Fibroblast of peridontal ligament (primary cell): ENCODE results near the gene SLC4A3.

Source experiments
- DNase-seq: peaks from one replicate; pipeline ENCODE4 v3.0.0-alpha.2; 2010; ENCODE audit errors: extremely low read depth

Gene SLC4A3

DNA sequence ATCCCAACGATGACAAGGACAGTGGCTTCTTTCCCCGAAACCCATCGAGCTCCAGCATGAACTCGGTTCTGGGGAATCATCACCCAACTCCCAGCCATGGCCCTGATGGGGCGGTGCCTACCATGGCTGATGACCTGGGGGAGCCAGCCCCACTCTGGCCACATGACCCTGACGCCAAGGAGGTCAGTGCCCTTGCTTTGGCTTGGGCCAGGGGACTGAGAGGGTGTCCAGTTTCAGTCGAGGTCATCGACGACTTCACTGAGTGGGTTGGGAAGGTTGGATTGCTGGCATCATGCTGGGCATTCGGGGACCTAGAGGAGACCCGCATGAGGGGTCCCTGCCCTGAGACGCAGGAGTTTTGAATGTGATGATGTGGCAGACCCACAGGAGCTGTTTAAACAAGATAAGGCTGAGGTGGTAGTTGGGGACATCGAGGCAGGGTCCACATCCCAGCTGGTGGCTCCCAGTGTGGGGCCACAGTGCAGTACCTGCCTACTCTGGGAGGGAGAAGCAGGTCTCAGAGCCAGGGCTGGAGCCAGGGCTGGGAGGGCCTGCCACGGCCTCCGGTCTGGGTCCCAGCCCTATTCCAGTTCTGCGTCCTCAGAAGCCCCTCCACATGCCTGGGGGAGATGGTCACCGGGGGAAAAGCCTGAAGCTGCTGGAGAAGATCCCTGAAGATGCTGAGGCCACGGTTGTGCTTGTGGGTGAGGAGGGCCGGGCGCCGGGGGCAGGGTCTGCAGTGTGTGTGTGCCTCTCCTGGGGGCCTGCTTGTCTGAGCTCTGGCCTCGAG is 6.0 kb downstream of the SLC4A3 start:
- DNase-seq: no peak

DNA sequence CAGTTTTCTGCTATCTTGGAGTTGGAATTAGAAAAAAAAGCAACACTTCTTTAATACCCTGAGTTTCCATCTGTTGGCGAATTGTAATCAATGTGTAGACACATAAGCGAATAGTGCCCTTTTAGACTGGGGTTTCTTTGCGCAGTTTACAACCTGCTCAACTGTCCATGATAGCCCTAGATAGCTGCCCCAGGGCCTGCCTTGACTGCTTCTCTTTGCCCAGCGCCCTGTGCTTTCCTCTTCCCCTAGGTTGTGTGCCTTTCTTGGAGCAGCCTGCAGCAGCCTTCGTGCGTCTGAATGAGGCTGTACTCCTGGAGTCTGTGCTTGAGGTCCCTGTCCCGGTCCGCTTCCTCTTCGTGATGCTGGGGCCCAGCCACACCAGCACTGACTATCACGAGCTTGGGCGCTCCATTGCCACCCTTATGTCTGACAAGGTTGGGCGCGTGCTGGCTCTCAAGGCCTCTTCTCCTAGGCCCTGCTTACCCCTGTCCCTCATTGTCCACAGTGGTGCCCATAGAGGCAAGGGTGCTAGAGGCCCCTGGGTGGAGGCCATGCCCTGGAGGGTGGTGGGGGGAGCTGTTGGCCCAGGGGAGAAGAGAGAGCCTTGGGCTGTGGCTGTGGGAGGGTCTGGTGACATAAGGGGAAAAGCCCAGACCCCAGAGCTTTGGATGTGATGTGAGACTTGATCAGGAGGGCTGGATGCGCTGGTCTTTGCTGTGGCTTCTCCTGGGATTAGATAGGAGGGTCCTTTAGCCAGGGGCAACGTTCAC is 6.9 kb downstream of the SLC4A3 start:
- DNase-seq: no peak

DNA sequence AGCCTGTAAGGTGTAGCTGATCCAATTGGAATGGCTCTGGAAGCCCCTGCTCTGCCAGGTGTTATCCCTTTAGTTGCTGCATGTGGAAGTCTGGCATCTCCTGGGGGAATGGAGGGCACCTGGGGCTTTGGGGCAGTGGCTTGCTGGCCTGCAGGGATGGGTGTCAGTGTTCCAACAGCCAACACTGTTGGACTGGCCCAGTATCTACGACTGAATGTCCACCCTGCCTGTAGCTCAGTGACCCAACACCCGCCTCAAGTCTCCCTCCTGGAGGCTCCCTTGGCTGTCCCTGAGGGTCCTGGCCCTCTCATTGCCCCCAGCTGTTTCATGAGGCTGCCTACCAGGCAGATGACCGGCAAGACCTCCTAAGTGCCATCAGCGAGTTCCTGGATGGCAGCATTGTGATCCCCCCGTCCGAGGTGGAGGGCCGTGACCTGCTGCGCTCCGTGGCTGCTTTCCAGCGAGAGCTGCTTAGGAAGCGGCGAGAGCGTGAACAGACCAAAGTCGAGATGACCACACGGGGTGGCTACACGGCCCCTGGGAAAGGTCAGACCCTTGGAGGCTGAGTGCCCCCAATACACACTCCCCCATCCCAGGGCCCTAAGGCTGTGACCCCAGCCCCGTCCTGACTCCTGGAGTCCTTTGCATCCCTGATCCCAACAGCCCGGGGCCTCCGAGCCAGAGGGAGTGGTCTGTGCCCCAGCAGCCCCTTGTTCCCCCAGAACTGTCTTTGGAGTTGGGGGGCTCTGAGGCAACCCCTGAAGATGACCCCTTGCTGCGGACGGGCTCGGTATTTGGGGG is 7.7 kb downstream of the SLC4A3 start:
- no peak for DNase-seq

DNA sequence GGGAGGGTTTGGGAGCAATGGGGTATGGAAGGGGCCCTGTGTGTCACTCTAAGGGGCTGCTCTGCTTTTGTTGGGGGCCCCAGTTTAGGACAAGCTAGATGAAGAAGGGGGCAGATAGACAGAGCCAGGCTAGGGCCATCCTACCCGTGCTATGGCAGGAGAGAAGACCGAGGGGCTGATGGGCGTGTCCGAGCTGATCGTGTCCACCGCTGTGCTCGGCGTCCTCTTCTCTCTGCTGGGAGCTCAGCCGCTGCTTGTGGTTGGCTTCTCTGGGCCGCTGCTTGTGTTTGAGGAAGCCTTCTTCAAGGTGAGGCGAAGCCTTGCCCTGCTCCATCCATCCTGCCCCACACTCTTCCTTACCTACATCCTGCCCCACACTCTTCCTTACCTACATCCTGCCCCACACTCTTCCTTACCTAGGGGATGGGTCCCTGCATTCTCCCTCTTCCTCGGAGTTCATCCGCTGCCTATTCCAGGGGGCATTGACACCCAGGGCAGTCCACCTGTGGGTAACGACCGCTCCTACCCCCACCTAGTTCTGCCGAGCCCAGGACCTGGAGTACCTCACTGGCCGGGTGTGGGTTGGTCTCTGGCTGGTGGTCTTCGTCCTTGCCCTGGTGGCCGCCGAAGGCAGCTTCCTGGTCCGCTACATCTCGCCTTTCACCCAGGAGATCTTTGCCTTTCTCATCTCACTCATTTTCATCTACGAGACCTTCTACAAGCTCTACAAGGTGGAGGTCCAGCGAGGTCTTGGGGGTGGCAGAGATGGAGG is 8.9 kb downstream of the SLC4A3 start:
- DNase-seq: no peak

DNA sequence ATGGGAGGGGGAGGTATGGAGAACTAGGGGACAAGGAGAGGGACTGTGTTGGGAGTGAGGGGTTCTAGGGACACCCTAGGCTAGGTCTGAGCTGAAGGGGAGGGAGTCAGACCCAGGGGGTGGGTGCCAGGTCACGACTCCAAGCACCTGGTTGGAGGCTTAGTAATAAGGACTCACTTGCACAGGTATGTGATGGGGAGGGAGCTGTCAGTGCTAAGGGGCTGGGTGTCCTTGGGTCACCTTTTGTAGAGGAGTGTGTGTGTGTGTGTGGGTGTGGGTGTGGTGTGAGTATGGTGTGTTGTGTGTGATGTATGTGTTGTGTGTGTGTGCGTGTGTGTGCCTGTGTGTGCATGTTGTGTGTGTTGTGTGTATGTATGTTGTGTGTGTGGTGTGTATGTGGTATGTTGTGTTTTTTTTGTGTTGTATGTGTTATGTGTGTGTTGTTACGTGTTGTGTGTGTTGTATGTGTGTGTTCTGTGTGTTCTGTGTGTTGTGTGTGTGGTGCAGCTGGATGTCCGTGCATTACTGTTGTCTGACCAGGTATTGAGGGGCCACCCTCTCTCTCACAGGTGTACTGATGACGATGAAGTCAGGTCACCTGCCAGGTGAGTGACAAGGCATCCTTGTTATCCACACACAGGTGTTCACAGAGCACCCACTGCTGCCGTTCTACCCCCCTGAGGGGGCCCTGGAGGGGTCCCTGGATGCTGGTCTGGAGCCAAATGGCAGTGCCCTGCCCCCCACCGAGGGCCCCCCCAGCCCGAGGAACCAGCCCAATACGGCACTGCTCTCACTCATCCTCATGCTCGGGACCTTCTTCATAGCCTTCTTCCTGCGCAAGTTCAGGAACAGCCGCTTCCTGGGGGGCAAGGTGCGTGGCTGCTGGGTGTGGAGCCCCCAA is 9.8 kb downstream of the SLC4A3 start:
- DNase-seq: no peak

DNA sequence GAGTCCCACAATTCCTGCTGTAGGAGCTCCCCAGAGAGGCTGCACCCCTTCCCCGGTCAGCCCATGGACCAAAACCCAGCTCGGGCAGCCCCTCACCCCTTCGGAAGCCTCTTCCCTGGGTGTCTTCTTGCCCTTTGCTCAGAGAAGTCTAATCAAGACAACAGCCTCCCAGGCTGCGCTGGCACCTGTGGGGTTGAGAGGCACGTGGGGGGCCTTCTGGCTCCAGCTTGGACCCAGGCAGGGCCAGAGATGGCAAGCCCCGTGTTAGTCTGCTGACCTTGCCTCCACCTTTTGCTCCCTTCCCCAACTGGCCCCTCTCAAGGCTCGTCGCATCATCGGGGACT is 10.4 kb downstream of the SLC4A3 start:
- no peak for DNase-seq

DNA sequence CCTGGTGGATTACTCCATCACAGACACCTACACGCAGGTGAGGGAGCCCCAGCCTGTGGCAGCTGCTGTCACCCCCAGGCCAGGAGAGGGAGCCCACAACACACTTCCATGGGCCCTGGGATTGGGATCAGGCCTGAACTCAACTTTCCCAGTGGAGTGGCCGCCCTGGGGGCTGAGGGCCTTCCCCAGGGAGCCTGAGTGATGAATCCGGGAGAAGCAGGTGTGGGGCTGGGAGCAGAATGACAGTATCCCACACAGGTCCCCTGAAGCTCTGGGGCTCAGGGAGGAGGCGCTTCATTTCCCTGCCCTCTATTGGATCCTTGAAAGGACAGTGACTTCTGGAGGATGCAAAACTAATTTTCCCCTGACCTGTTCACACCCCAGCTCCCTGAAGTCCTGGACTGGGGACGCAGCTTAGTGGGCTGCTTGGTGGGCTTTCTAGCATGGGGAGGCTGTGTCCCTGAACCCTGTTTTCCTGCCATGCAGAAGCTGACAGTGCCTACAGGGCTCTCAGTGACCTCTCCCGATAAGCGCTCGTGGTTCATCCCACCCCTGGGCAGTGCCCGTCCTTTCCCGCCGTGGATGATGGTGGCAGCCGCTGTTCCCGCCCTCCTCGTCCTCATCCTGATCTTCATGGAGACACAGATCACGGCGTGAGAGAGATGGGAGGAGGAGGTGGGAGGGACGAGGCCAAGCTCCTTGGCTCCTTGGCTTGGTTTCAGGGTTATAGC is 11.0 kb downstream of the SLC4A3 start:
- DNase-seq: no peak

DNA sequence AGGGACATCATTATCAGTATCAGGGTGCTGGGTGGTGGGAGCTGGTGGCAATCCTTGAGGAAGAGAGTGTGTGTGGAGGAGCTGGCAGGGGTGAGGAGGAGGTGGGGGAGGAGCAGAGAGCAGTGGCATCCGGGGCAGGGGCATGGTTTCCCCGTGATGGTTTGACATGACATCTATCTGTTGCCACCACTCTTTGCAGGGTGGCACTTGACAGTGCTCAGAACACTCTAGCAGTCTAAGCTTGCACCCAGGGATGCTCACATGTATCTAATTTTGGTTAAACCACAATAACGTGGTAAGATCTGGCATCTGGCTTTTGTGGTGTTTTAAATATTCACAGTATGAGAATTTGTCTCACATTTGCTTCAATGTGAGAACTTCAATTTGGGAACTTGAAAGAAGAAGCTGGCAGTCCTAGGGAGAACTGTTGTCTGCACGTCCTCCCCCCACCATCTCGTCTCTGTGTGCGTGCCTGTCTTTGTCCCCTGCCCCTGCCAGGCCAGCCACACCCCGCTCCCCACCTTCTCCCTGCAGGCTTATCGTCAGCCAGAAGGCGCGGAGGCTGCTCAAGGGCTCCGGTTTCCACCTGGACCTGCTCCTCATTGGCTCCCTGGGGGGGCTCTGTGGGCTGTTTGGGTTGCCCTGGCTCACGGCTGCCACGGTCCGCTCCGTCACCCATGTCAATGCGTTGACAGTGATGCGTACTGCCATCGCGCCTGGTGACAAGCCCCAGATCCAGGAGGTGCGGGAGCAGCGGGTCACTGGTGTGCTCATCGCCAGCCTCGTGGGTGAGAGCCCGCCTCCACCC is 11.7 kb downstream of the SLC4A3 start:
- DNase-seq: peak; percentile 57

DNA sequence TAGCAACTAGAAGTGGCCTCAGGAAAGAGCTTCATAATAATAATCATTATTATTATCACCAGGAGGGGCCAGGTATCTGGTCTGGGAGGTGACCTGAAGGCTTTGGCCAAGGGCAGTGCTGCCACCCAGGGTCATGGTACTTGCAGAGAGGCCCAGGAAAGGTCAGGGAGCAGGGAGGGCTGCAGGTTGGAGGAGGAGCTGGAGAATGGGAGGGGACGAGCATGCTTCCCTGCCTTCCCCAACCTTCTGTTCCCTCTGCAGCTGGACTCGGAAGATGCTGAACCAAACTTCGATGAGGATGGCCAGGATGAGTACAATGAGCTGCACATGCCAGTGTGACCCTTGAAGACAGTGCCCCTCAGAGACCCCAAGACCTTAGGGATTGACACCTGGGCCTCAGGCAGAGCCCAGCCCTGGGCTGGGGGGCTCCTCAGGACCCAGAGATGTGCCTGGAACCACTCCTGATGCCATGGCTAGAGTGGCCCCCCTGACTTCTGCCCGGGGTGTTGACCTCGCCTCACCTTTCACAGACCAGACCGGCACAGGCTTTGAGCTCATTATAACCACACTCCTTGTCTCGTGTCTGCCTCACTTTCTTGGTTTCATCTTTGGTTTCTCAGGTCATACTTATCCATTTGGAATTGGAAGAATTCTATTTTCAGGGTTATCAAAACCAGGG is 14.1 kb downstream of the SLC4A3 start:
- no peak for DNase-seq

DNA sequence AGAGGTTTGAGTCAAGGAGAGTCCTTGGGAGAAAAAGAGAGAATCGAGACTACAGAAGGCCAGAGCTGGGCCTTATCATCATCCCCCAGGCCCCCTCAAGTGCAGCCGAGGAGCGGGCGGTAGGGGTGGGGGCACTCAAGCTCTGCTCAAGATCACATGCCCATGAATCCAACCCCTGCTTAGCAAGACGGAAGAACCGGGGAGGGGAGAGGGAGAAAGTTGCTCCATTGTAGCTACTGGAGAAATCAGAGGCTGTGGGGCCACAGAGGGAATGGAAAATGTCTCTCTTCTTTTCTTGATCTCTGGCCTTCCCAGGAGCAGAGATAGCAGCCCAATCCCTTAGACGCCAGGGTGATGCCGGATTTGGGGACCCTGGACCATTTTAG is 14.6 kb downstream of the SLC4A3 start:
- no peak for DNase-seq

DNA sequence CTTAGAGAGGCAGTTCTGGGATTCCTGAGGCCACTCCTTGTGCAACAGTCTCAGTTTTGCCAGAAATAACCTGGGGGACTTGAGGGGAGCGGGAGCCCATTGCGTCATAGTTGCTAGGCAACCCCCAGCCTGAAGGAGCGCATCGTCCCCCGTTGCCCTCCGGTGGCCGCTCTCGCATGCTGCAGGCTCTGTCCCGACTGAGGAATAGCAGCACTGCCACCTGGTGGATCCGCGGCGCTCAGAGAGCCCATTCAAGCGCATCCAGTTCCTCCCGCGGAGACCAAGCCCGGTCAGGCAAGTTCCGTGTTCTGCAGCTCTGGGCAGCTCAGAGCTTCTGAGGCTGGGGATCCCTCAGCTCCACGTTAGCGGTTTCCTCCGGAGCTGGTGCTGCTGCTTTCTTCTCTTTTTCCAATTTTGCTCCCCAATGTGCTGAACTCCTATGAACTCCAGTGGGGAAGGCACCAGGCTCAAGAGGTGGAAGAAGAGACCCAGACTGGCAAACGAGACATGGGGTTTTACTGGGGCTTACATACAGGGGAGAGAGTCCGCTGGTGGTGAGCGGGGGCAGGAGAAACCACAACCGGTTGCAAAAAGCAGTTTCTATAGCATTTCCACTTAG is 15.1 kb downstream of the SLC4A3 start:
- peak; percentile 94 for DNase-seq

DNA sequence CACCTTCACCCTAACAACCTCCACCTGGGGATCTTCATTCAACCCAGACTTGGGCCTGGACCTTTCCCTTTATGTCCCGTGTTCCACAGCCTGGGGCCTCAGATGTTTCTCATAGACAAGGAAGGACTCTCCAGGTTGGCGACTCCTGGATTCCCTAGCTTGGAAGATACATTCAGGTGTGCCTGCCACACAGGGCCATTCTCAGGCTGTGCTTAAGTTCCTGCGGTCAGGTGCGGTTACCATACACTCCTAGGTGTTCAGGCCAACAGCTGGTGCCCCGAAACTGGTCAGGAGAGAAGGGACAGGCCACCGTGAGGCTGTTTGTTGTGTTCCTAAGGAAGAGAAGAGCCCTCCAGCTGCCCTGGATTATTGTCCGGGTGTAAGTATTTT is 15.6 kb downstream of the SLC4A3 start:
- no peak for DNase-seq

DNA sequence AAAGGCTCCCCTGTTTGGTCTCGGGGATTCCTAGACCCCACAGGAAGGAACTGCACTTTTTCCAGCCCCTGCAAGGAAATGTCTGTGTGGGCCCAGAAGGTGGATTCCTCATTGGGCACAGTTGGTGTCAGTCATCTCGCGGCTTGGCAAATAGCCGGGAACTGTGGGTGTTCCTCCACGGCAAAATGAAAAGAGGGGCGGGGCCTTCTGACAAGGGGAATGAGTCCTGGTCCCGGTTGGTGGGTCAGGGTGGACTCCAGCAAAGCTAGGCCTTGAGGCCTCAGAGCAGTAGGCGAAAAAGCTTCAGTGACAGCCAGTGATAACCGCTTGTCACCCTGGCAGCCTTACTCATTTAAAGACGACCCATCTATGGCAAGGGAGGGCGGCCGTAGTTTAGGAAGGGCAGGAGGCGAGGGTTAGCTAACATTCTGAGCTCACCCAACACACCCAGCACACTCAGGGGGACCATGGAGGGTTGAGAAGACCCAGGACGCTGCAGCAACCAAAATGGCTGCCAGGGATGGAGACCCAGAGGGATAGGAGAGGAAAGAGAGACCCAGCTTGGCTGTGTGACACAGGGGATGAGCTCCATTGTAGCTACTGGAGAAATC is 16.5 kb downstream of the SLC4A3 start:
- DNase-seq: no peak

DNA sequence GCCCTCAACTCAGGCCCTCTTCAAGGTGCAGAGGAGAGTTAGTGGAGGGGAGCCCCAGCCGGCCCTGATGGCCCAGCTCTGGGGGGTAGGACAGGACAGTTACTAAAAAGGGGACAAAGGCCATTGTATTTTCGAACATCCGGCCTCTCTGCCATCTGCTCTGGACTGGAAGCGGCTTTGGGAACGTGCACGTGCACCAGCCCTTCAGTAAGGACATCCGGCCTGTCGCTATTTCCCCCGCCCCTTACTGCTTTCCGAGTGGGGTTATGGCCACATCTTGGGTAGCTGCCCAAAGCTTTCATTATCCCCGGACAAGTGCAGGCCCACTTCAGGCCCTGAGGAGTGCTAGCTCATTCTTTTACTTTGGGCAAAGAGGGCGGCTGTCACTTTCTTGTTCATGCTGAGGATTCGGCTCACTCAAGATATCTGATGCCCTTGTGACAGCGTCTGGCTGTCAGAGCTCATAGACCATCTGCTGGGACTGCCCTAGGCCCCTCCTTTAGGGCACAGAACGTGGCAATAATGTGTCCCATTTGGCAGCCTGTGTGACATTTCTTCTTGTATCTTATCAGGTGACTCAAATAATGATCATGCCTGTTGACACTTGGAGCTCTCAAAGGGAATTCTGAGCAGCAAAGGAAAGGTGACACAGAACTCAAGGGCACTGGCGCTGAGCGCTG is 17.5 kb downstream of the SLC4A3 start:
- DNase-seq: no peak

DNA sequence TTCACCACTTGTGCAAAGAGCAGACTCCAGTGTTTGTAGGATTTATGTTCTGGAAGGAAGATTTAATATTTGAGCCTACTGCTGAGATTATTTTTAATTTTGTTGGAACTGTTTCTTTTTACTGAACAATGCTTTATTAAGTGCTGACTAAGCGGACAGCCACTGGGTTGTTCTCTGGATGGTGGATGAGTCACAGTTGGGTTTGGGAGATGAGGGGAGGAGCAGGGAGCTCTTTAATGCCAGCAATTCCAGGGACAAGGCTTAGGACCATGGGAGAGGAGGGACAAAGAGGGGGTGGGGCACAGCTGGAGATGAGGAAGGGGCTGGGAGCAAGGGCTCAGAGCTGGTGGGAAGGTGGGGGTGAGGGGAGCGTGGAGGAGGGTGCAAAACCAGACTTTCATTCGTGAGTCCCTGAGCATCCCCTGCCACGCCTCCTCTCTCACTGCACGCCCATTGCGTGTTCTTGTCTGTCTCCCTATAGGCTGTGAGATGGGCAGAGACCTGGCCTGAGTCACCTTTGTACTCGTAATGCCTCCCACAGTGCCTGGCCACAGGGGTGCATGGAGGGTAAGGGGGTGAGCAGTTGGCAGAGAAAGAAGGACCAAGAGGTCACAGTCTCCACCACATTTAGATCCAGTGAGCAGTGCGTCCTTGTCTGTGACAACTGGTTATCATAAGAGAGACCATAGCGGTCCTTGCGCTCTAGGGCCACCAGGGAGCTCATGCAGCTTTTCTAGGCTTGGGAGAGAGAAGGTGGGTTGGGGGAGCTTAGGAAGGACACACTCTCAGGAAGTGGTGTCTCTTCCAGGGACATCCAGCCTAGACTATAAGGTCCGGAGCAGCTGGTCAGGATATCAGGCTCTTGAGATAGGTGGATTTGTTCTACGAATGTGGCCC is 18.4 kb downstream of the SLC4A3 start:
- peak; percentile 75 for DNase-seq

DNA sequence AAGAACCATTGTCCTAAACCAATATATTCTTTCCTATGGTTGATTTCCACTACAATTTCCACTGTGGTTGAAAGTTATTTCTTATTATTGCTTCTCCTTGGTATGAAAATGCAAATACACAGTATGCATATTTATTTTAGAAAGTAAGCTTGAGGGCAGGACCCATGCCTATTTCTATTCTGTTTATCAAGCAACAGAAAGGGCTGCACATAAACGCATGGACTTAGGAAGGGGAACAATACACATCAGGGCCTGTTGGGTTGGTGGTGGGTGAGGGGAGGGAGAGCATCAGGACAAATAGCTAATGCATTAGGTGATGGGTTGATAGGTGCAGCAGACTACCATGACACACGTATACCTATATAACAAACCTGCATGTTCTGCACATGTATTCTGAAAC is 20.7 kb downstream of the SLC4A3 start:
- no peak for DNase-seq
